IMR-90 (cell line): ENCODE measurements around the gene LRRC72. TPM values are rescaled to one million over a fixed set of nuclear protein-coding genes. Genes with fewer than 3 reads are reported as not detected.

ENCODE experiments used
- ATAC-seq: fragments of 200-7000 bp; cut with Tn5 transposase; 2 replicates; pipeline ENCODE4 v1.9.1; 2020; ENCODE audit warnings: low read depth, mild to moderate bottlenecking, moderate library complexity
- BruUV-seq: library from RNA; stranded (reverse); fragments of 400-500 nt; replicated peaks from 2 replicates; lab custom pipeline; 2021; lab: Mats Ljungman, UMichigan
- CTCF ChIA-PET: fragments of 300-600 bp; formaldehyde crosslinking; extraction: SDS; loops from one replicate; lab custom pipeline; 2021; ENCODE audit warnings: antibody characterized with exemption; lab: Yijun Ruan, JAX
- POLR2A ChIA-PET: fragments of 300-600 bp; sonication (Branson Sonifier 250); formaldehyde crosslinking; loops from one replicate; lab custom pipeline; 2022; ENCODE audit warnings: antibody characterized with exemption; ENCODE audit not compliant: unreplicated experiment; lab: Charles Lee
- DNase-seq: peaks from one replicate; pipeline ENCODE4 v3.0.0; 2013
- H2AFZ ChIP-seq: replicated peaks from 2 replicates; pipeline ENCODE3; 2013; ENCODE audit warnings: low read length, mild to moderate bottlenecking; ENCODE audit not compliant: poor library complexity
- H2AK5ac ChIP-seq: 2 replicates; pipeline ENCODE4 v1.6.1; 2013; ENCODE audit warnings: low read depth, low read length, inconsistent platforms
- H2AK9ac ChIP-seq: replicated peaks from 2 replicates; pipeline ENCODE3; 2013; ENCODE audit warnings: mild to moderate bottlenecking, low read depth, low read length, moderate library complexity; ENCODE audit not compliant: poor library complexity
- H2BK120ac ChIP-seq: 2 replicates; pipeline ENCODE4 v1.6.1; 2013; ENCODE audit warnings: low read depth, low read length, inconsistent platforms
- H2BK15ac ChIP-seq: 3 replicates; pipeline ENCODE4 v1.6.1; 2013; ENCODE audit warnings: low read depth, low read length, inconsistent platforms
- H2BK20ac ChIP-seq: 2 replicates; pipeline ENCODE4 v1.6.1; 2013; ENCODE audit warnings: low read depth, mild to moderate bottlenecking, inconsistent platforms, low read length, moderate library complexity
- H2BK5ac ChIP-seq: 2 replicates; pipeline ENCODE4 v1.6.1; 2013; ENCODE audit warnings: mild to moderate bottlenecking, low read depth, low read length, inconsistent platforms; ENCODE audit not compliant: poor library complexity, severe bottlenecking
- H3K14ac ChIP-seq: replicated peaks from 2 replicates; pipeline ENCODE4 v1.6.1; 2013; ENCODE audit warnings: low read depth, low read length, inconsistent platforms
- H3K18ac ChIP-seq: 2 replicates; pipeline ENCODE4 v1.6.1; 2013; ENCODE audit warnings: low read depth, low read length, control low read depth
- H3K23ac ChIP-seq: 2 replicates; pipeline ENCODE4 v1.6.1; 2013; ENCODE audit warnings: low read depth, low read length, inconsistent platforms
- H3K27ac ChIP-seq: 2 replicates; pipeline ENCODE4 v1.5.1; 2013; ENCODE audit warnings: mild to moderate bottlenecking, control low read depth, low read length; ENCODE audit not compliant: insufficient read depth
- H3K27me3 ChIP-seq: 2 replicates; pipeline ENCODE4 v1.6.1; 2013; ENCODE audit warnings: low read length; ENCODE audit not compliant: control insufficient read depth, insufficient read depth
- H3K36me3 ChIP-seq: 2 replicates; pipeline ENCODE4 v1.6.1; 2013; ENCODE audit warnings: low read length, mixed read lengths; ENCODE audit not compliant: control insufficient read depth, insufficient read depth
- H3K4ac ChIP-seq: 2 replicates; pipeline ENCODE4 v1.6.1; 2013; ENCODE audit warnings: low read depth, low read length, inconsistent platforms
- H3K4me1 ChIP-seq: 2 replicates; pipeline ENCODE4 v1.6.1; 2013; ENCODE audit warnings: low read length, mixed read lengths; ENCODE audit not compliant: control insufficient read depth, insufficient read depth
- H3K4me2 ChIP-seq: 2 replicates; pipeline ENCODE4 v1.6.1; 2013; ENCODE audit warnings: low read depth, mild to moderate bottlenecking, control low read depth, low read length, moderate library complexity
- H3K4me3 ChIP-seq: 2 replicates; pipeline ENCODE4 v1.5.1; 2013; ENCODE audit warnings: low read depth, mild to moderate bottlenecking, control low read depth, low read length, moderate library complexity; ENCODE audit not compliant: insufficient read depth
- H3K56ac ChIP-seq: 2 replicates; pipeline ENCODE4 v1.6.1; 2013; ENCODE audit warnings: low read length, inconsistent platforms; ENCODE audit not compliant: insufficient read depth; ENCODE audit errors: extremely low read depth
- H3K79me1 ChIP-seq, 2 experiments: 2 replicates each; pipeline ENCODE4 v1.6.1; 2013; ENCODE audit warnings: low read length in 2 of 2, inconsistent platforms in 1 of 2, low read depth in 1 of 2
- H3K9ac ChIP-seq: 2 replicates; pipeline ENCODE4 v1.6.1; 2013; ENCODE audit warnings: low read depth, low read length, control low read depth
- H3K9me1 ChIP-seq: 2 replicates; pipeline ENCODE4 v1.6.1; 2013; ENCODE audit warnings: low read length, inconsistent platforms; ENCODE audit not compliant: insufficient read depth
- H3K9me3 ChIP-seq: 2 replicates; pipeline ENCODE4 v1.6.1; 2013; ENCODE audit warnings: low read length; ENCODE audit not compliant: control insufficient read depth, insufficient read depth
- H4K20me1 ChIP-seq: 2 replicates; pipeline ENCODE4 v1.6.1; 2013; ENCODE audit warnings: low read length, inconsistent platforms; ENCODE audit not compliant: insufficient read depth
- H4K5ac ChIP-seq: 2 replicates; pipeline ENCODE4 v1.6.1; 2013; ENCODE audit warnings: mild to moderate bottlenecking, low read depth, low read length, control low read depth
- H4K8ac ChIP-seq, 2 experiments: 2 replicates each; pipeline ENCODE4 v1.6.1; 2013; ENCODE audit warnings: low read depth in 2 of 2, low read length in 2 of 2, control low read depth in 1 of 2, inconsistent platforms in 1 of 2
- H4K91ac ChIP-seq: 2 replicates; pipeline ENCODE4 v1.6.1; 2013; ENCODE audit warnings: low read depth, low read length, inconsistent platforms; ENCODE audit not compliant: insufficient read depth
- BHLHE40 ChIP-seq: fragments of 150-350 bp; IDR thresholded peaks from 2 replicates; pipeline ENCODE4 v1.6.1; 2016; ENCODE audit warnings: mild to moderate bottlenecking, low read depth, low read length
- CEBPB ChIP-seq: IDR thresholded peaks from 2 replicates; pipeline ENCODE4 v1.6.1; 2012; ENCODE audit warnings: low read depth, low read length, improper control_type of control experiment
- CHD1 ChIP-seq: IDR thresholded peaks from 2 replicates; pipeline ENCODE4 v1.6.1; 2012; ENCODE audit warnings: low read depth, low read length, improper control_type of control experiment
- FOS ChIP-seq: fragments of 150-350 bp; IDR thresholded peaks from 2 replicates; pipeline ENCODE4 v1.6.1; 2016; ENCODE audit warnings: low read depth, low read length
- MAFK ChIP-seq: IDR thresholded peaks from 2 replicates; pipeline ENCODE4 v1.6.1; 2012; ENCODE audit warnings: low read depth, low read length, improper control_type of control experiment
- MAZ ChIP-seq: IDR thresholded peaks from 2 replicates; pipeline ENCODE4 v1.6.1; 2012; ENCODE audit warnings: low read depth, mild to moderate bottlenecking, low read length, improper control_type of control experiment, moderate library complexity, borderline replicate concordance
- MXI1 ChIP-seq: IDR thresholded peaks from 2 replicates; pipeline ENCODE4 v1.6.1; 2012; ENCODE audit warnings: low read depth, mild to moderate bottlenecking, low read length, moderate library complexity, borderline replicate concordance
- NFE2L2 ChIP-seq: fragments of 150-350 bp; IDR thresholded peaks from 2 replicates; pipeline ENCODE4 v1.6.1; 2016; ENCODE audit warnings: low read depth, mild to moderate bottlenecking, low read length
- POLR2A ChIP-seq: IDR thresholded peaks from 2 replicates; pipeline ENCODE4 v1.6.1; 2012; ENCODE audit warnings: mild to moderate bottlenecking, low read depth, low read length
- RAD21 ChIP-seq: IDR thresholded peaks from 2 replicates; pipeline ENCODE4 v1.6.1; 2012; ENCODE audit warnings: low read length, improper control_type of control experiment
- RCOR1 ChIP-seq: IDR thresholded peaks from 2 replicates; pipeline ENCODE4 v1.6.1; 2012; ENCODE audit warnings: mild to moderate bottlenecking, low read length, improper control_type of control experiment; ENCODE audit not compliant: insufficient replicate concordance
- RFX5 ChIP-seq: IDR thresholded peaks from 2 replicates; pipeline ENCODE4 v1.8.0; 2012; ENCODE audit warnings: low read depth, mild to moderate bottlenecking, low read length, moderate library complexity
- SMC3 ChIP-seq: fragments of 150-350 bp; IDR thresholded peaks from 2 replicates; pipeline ENCODE4 v1.6.1; 2016; ENCODE audit warnings: low read depth, mild to moderate bottlenecking, antibody characterized with exemption, low read length, moderate library complexity
- WGBS, 2 experiments: methylation state at CpG; one replicate each; pipeline versions ENCODE4 v1.1.5 to v1.1.7; 2013; ENCODE audit warnings: missing lambda C conversion rate in 2 of 2; ENCODE audit not compliant: insufficient read length in 1 of 2; ENCODE audit errors: extremely low coverage in 2 of 2; 5-methylcytosine and 5-hydroxymethylcytosine counted together
- dilution Hi-C: fragments of 300-500 bp; cut with HindIII; formaldehyde crosslinking; loops from one replicate; pipeline ENCODE4 v1.14.3; 2018; ENCODE audit warnings: low sequenced_read_pairs; ENCODE audit not compliant: unreplicated experiment
- in situ Hi-C: fragments of 300-500 bp; cut with MboI; formaldehyde crosslinking; loops from 3 replicates; pipeline ENCODE4 v1.14.3; 2019; ENCODE audit warnings: low sequenced_read_pairs, inconsistent platforms, mixed read lengths
- intact Hi-C: fragments of 100-400 bp; cut with micrococcal nuclease; formaldehyde crosslinking; loops from 2 replicates; pipeline ENCODE4 v1.10.0; 2022
- polyA plus RNA-seq, 3 experiments: library from polyadenylated mRNA; depleted of rRNA; stranded (reverse); fragments of >200 nt; gene quantifications; 2 replicates each; pipeline ENCODE4 v1.2.3, GENCODE V29; 2012; ENCODE audit warnings: low replicate concordance in 1 of 3
- total RNA-seq: library from RNA; depleted of rRNA; stranded (reverse); fragments of >200 nt; gene quantifications from 2 replicates; pipeline ENCODE4 v1.2.3, GENCODE V29; 2012
- TF ChIP-seq, protein P1 (sequence below): conservative IDR thresholded peaks from 2 replicates; pipeline ENCODE4 v1.5.1; 2012; ENCODE audit warnings: mild to moderate bottlenecking, low read depth, low read length, improper control_type of control experiment
- TF ChIP-seq, protein P2 (sequence below): fragments of 150-350 bp; IDR thresholded peaks from 2 replicates; pipeline ENCODE4 v1.6.1; 2016; ENCODE audit warnings: low read depth, mild to moderate bottlenecking, low read length, moderate library complexity, borderline replicate concordance
- TF ChIP-seq, protein P3 (sequence below): fragments of 150-350 bp; IDR thresholded peaks from 2 replicates; pipeline ENCODE4 v1.6.1; 2017; ENCODE audit warnings: mild to moderate bottlenecking, antibody characterized with exemption, low read length, low read depth

LRRC72 gene
- total and polyA plus RNA-seq, 2 of the 4 experiments (the other 2 are of a cell fraction), result not detected

DNA sequence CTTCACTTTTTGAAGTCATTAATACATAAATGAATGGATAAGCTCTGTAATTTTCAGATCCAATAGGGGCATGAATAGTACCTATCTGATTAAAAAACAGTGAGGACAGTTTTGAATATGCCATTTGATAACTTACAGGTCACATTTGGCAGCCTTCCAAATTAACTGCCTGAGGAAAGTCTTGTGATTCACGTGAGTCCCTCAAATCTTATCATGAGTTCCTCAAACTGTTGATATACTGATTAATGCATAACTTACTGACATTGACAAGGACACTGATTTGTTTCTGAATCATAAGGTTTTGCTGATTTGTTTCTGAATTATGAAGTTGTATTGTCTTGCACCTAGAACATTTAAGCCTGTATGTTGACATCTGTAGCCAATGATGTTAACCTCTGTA, 63.8 kb downstream of the LRRC72 start:
- Histone ChIP-seq H3K14ac (no peak overlapping the region), H3K4me2 (no peak overlapping the region), H3K9ac (no peak overlapping the region), H3K27ac (no peak overlapping the region), H3K79me1 (no peaks in the 10 kb centered on the region), H3K9me1 (0 out of 2 replicates have a peak, but pooled peaks cover 3% of the 10 kb centered on the region), H4K91ac (no peak overlapping the region), H4K20me1 (no peaks in the 10 kb centered on the region), H2AFZ (no peak overlapping the region), H3K4ac (no peak overlapping the region), H3K23ac (no peak overlapping the region), H3K27me3 (no peaks in the 10 kb centered on the region), H2BK20ac (no peak overlapping the region), H4K8ac (no peak overlapping the region), H2BK120ac (no peak overlapping the region), H3K56ac (no peak overlapping the region), H3K36me3 (0 out of 2 replicates have a peak, but pooled peaks cover 1% of the 10 kb centered on the region), H2BK15ac (no peak overlapping the region), H2AK5ac (no peak overlapping the region), H3K18ac (no peak overlapping the region), H3K4me3 (no peak overlapping the region), H3K9me3 (no peaks in the 10 kb centered on the region), H2BK5ac (no peak overlapping the region), H2AK9ac (no peak overlapping the region), H4K5ac (no peak overlapping the region), H3K4me1 (peaks cover 3% of the 10 kb centered on the region; the same call in 1 of the 2 replicates)
- in situ Hi-C loops (no loop called here), dilution Hi-C loops (no loop called here), intact Hi-C loops (no loop called here)
- ChIA-PET POLR2A (no interaction called here), CTCF (interaction anchor here (0.6 kb wide), 1 partner anchor 12 kb away, joined by 3 read pairs; no protein-coding TSS in a partner anchor)
- ATAC-seq (no peak), DNase-seq (no peak)
- WGBS, 2 experiments, result no CpG with 5 or more reads among the region's 1 CpG
- TF ChIP-seq, protein P1, sequence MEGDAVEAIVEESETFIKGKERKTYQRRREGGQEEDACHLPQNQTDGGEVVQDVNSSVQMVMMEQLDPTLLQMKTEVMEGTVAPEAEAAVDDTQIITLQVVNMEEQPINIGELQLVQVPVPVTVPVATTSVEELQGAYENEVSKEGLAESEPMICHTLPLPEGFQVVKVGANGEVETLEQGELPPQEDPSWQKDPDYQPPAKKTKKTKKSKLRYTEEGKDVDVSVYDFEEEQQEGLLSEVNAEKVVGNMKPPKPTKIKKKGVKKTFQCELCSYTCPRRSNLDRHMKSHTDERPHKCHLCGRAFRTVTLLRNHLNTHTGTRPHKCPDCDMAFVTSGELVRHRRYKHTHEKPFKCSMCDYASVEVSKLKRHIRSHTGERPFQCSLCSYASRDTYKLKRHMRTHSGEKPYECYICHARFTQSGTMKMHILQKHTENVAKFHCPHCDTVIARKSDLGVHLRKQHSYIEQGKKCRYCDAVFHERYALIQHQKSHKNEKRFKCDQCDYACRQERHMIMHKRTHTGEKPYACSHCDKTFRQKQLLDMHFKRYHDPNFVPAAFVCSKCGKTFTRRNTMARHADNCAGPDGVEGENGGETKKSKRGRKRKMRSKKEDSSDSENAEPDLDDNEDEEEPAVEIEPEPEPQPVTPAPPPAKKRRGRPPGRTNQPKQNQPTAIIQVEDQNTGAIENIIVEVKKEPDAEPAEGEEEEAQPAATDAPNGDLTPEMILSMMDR, result no peak
- no peak for TF ChIP-seq CHD1
- TF ChIP-seq NFE2L2, result no peak
- TF ChIP-seq, protein P2, sequence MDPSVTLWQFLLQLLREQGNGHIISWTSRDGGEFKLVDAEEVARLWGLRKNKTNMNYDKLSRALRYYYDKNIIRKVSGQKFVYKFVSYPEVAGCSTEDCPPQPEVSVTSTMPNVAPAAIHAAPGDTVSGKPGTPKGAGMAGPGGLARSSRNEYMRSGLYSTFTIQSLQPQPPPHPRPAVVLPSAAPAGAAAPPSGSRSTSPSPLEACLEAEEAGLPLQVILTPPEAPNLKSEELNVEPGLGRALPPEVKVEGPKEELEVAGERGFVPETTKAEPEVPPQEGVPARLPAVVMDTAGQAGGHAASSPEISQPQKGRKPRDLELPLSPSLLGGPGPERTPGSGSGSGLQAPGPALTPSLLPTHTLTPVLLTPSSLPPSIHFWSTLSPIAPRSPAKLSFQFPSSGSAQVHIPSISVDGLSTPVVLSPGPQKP, result no peak
- no peak for TF ChIP-seq MXI1
- TF ChIP-seq SMC3, result no peak
- TF ChIP-seq RCOR1, result no peak
- TF ChIP-seq RAD21, result no peak
- TF ChIP-seq, protein P3, sequence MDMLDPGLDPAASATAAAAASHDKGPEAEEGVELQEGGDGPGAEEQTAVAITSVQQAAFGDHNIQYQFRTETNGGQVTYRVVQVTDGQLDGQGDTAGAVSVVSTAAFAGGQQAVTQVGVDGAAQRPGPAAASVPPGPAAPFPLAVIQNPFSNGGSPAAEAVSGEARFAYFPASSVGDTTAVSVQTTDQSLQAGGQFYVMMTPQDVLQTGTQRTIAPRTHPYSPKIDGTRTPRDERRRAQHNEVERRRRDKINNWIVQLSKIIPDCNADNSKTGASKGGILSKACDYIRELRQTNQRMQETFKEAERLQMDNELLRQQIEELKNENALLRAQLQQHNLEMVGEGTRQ, result no peak
- TF ChIP-seq FOS, result no peak
- no peak for TF ChIP-seq CEBPB
- no peak for TF ChIP-seq POLR2A
- TF ChIP-seq MAFK, result no peak
- TF ChIP-seq MAZ, result no peak
- no peak for TF ChIP-seq BHLHE40
- no peak for TF ChIP-seq RFX5
- BruUV-seq, result no TSS peak
